OCI-LY7 (cell line): Measurements from ENCODE around the gene PRIMA1. TPM values are rescaled to one million over a fixed set of nuclear protein-coding genes. Genes with fewer than 3 reads are reported as not detected.

Experiments
- BruUV-seq: library from RNA; stranded (reverse); fragments of 400-500 nt; replicated peaks from 2 replicates; lab custom pipeline; 2021; lab: Mats Ljungman, UMichigan
- CTCF ChIA-PET: fragments of 300-600 bp; sonication (Branson Sonifier 250); formaldehyde crosslinking; loops from one replicate; lab custom pipeline; 2022; ENCODE audit warnings: antibody characterized with exemption; ENCODE audit not compliant: unreplicated experiment; lab: Charles Lee
- POLR2A ChIA-PET: fragments of 300-600 bp; sonication (Branson Sonifier 250); formaldehyde crosslinking; loops from one replicate; lab custom pipeline; 2022; ENCODE audit warnings: antibody characterized with exemption; lab: Charles Lee
- DNase-seq: peaks from one replicate; pipeline ENCODE4 v3.0.0-alpha.2; 2015; ENCODE audit warnings: low spot score
- H2AFZ ChIP-seq: fragments of 200-600 bp; sonication (generic), shearing (Covaris generic); 2 replicates; pipeline ENCODE4 v1.6.1; 2014; ENCODE audit warnings: mild to moderate bottlenecking, antibody characterized with exemption, low read length, moderate library complexity
- H3K27ac ChIP-seq: fragments of 200-600 bp; sonication (generic); 2 replicates; pipeline ENCODE4 v1.5.1; 2014; ENCODE audit warnings: mixed run types, low read depth, mild to moderate bottlenecking, moderate library complexity, low read length, inconsistent platforms; ENCODE audit not compliant: poor library complexity, severe bottlenecking
- H3K36me3 ChIP-seq: fragments of 200-600 bp; sonication (generic); 2 replicates; pipeline ENCODE4 v1.6.1; 2014; ENCODE audit warnings: mild to moderate bottlenecking, antibody characterized with exemption, low read length, moderate library complexity, mixed read lengths; ENCODE audit not compliant: insufficient read depth
- H3K4me1 ChIP-seq: fragments of 200-600 bp; sonication (generic); 2 replicates; pipeline ENCODE4 v1.5.1; 2014; ENCODE audit warnings: mild to moderate bottlenecking, low read length; ENCODE audit not compliant: insufficient read depth, poor library complexity, severe bottlenecking
- H3K4me2 ChIP-seq: fragments of 200-600 bp; sonication (generic); 2 replicates; pipeline ENCODE4 v1.6.1; 2014; ENCODE audit warnings: mild to moderate bottlenecking, low read length
- H3K4me3 ChIP-seq: fragments of 200-600 bp; sonication (generic); 2 replicates; pipeline ENCODE4 v1.5.1; 2014; ENCODE audit warnings: mild to moderate bottlenecking, low read depth, low read length; ENCODE audit not compliant: poor library complexity, severe bottlenecking
- H3K79me2 ChIP-seq: fragments of 200-600 bp; sonication (generic); 2 replicates; pipeline ENCODE4 v1.6.1; 2016; ENCODE audit warnings: low read depth, mild to moderate bottlenecking, low read length, moderate library complexity, mixed read lengths; ENCODE audit not compliant: insufficient read depth
- H3K9me2 ChIP-seq: fragments of 200-600 bp; sonication (generic); 2 replicates; pipeline ENCODE4 v1.6.1; 2016; ENCODE audit warnings: mild to moderate bottlenecking, low read length, mixed read lengths; ENCODE audit not compliant: insufficient read depth
- H3K9me3 ChIP-seq: fragments of 200-600 bp; sonication (generic); 2 replicates; pipeline ENCODE4 v1.6.1; 2014; ENCODE audit warnings: mild to moderate bottlenecking, mixed run types, low read length, mixed read lengths
- H4K20me1 ChIP-seq: fragments of 200-600 bp; sonication (generic); 2 replicates; pipeline ENCODE4 v1.6.1; 2014; ENCODE audit warnings: mild to moderate bottlenecking, antibody characterized with exemption, low read length, moderate library complexity, mixed read lengths; ENCODE audit not compliant: insufficient read depth
- CTCF ChIP-seq: fragments of 200-600 bp; sonication (generic); conservative IDR thresholded peaks from 2 replicates; pipeline ENCODE4 v1.5.1; 2014; ENCODE audit warnings: mild to moderate bottlenecking, antibody characterized with exemption, low read length, moderate library complexity, mixed read lengths
- EZH2phosphoT487 ChIP-seq: fragments of 200-600 bp; sonication (generic); IDR thresholded peaks from 2 replicates; pipeline ENCODE4 v1.6.1; 2018; ENCODE audit warnings: low read depth, borderline replicate concordance, mild to moderate bottlenecking, mixed run types, antibody characterized with exemption, low read length, moderate library complexity, mixed read lengths
- intact Hi-C: fragments of 100-400 bp; cut with micrococcal nuclease; formaldehyde crosslinking; loops from one replicate; pipeline ENCODE4 v1.10.0; 2022; ENCODE audit not compliant: unreplicated experiment
- total RNA-seq, 2 experiments: library from RNA; depleted of rRNA in 1 of 2; stranded (reverse); fragments of >200 nt in 1 of 2; shearing (Covaris generic) in 1 of 2; gene quantifications; 2 replicates each; pipeline ENCODE4 v1.2.3, GENCODE V29; 2014 to 2022

The PRIMA1 gene
- total RNA-seq, 2 experiments from 2014 or later, result not detected

DNA sequence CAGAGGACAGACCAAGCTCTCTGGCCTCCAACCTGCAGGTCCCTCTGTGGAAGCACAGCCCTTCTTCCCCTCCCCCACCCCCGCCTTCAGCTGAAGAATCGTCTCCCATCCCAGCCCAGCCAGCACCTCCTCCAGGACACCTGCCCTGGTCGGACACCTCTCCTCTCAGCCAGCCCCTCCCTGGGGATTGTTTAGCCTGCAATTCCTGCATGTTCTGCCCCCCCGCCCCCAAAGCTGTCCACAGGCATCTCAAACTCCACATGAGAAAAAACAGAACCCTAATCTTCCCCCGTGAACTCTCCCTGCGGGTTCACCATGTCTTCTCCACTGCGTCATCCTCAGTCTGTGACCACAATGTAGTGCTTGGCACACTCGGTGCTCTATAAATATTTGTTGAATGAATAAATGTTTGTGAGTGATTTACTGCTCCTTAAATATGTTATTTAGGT, 24.1 kb downstream of the PRIMA1 start:
- Histone ChIP-seq H3K4me2 (no peak overlapping the region), H3K9me3 (no peaks in the 10 kb centered on the region), H3K9me2 (no peaks in the 10 kb centered on the region), H3K27ac (no peak overlapping the region), H3K4me1 (no peaks in the 10 kb centered on the region), H3K36me3 (no peaks in the 10 kb centered on the region), H2AFZ (no peak overlapping the region), H3K4me3 (no peak overlapping the region), H3K79me2 (no peaks in the 10 kb centered on the region), H4K20me1 (no peaks in the 10 kb centered on the region)
- ChIA-PET POLR2A (no interaction called here), CTCF (no interaction called here)
- no TSS peak for BruUV-seq
- TF ChIP-seq EZH2phosphoT487, result no peak
- no peak for TF ChIP-seq CTCF
- intact Hi-C loops, result no loop called here
- DNase-seq, result no peak

GRCh38 chr14:93759719-93760307, 28.5 kb downstream of the PRIMA1 start:
- H3K27ac ChIP-seq, result no peak overlapping the region
- intact Hi-C loops, result no loop called here
- H2AFZ ChIP-seq, result no peak overlapping the region
- no peaks in the 10 kb centered on the region for H4K20me1 ChIP-seq
- H3K4me3 ChIP-seq, result no peak overlapping the region
- POLR2A ChIA-PET, result no interaction called here
- no TSS peak for BruUV-seq
- no peak for DNase-seq
- no peak overlapping the region for H3K4me2 ChIP-seq
- no peaks in the 10 kb centered on the region for H3K36me3 ChIP-seq
- H3K9me3 ChIP-seq, result no peaks in the 10 kb centered on the region
- CTCF ChIA-PET, result no interaction called here
- no peaks in the 10 kb centered on the region for H3K79me2 ChIP-seq
- H3K9me2 ChIP-seq, result no peaks in the 10 kb centered on the region
- TF ChIP-seq CTCF, result no peak
- TF ChIP-seq EZH2phosphoT487, result no peak
- H3K4me1 ChIP-seq, result no peaks in the 10 kb centered on the region

GRCh38 chr14:93757206-93757605, 31.1 kb downstream of the PRIMA1 start:
- no peak for DNase-seq
- no peak for TF ChIP-seq CTCF
- TF ChIP-seq EZH2phosphoT487, result no peak
- Histone ChIP-seq H2AFZ (no peak overlapping the region), H3K79me2 (no peaks in the 10 kb centered on the region), H3K27ac (no peak overlapping the region), H3K36me3 (no peaks in the 10 kb centered on the region), H3K4me2 (no peak overlapping the region), H3K4me1 (no peaks in the 10 kb centered on the region), H4K20me1 (no peaks in the 10 kb centered on the region), H3K9me3 (no peaks in the 10 kb centered on the region), H3K4me3 (no peak overlapping the region), H3K9me2 (no peaks in the 10 kb centered on the region)
- no TSS peak for BruUV-seq
- CTCF ChIA-PET, result no interaction called here
- intact Hi-C loops, result no loop called here
- POLR2A ChIA-PET, result no interaction called here
